ENCODE data around the gene NFKBIL1.
"Not testable (repeated sequence)": the region's sequence is repeated elsewhere in the genome, so short reads cannot be mapped to it uniquely, and the experiment has no call there.

The NFKBIL1 gene, protein sequence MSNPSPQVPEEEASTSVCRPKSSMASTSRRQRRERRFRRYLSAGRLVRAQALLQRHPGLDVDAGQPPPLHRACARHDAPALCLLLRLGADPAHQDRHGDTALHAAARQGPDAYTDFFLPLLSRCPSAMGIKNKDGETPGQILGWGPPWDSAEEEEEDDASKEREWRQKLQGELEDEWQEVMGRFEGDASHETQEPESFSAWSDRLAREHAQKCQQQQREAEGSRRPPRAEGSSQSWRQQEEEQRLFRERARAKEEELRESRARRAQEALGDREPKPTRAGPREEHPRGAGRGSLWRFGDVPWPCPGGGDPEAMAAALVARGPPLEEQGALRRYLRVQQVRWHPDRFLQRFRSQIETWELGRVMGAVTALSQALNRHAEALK

DNA sequence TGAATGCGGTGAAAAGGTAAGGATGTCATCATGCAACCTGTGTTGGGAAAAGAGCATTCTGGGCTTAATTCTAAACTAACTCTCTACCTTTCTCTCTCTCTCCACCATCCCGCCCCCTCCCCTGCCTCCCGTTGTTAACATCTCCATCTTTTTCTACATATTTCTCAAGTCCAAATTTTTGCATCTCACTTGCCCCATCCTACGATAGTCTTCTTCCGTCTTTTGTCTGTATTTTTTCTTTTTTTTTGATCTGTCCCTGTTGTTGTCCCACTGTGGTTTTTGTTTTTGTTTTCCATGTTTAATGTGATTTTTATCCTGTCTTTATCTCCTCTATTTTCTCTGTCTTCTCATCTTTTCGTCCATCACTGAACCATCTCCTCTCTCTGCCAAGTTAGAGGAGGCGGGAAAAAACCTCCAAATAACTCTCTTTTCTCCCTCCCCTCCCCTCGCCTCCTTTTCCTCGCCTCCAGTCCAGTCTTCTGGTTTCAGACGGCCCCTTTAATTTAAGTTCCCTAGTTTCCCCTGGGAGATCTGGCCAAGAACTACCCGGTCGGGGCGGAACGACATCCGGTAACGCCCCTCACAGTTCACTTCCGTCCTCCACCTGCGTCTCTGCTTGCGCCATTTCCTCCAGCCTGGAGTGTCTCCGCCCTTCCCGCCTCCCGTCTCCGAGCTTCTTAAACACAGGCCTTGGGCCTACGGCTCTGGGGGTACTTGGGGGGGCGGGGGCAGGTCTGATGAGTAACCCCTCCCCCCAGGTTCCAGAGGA is at the start of gene NFKBIL1:
Gene NFKBIL1, plus strand, starts transcription at position 651 of the 769 bp plus-strand sequence. Its CDS starts 87 bp downstream, at position 738.
- peak; percentile 96 for DNase-seq

DNA sequence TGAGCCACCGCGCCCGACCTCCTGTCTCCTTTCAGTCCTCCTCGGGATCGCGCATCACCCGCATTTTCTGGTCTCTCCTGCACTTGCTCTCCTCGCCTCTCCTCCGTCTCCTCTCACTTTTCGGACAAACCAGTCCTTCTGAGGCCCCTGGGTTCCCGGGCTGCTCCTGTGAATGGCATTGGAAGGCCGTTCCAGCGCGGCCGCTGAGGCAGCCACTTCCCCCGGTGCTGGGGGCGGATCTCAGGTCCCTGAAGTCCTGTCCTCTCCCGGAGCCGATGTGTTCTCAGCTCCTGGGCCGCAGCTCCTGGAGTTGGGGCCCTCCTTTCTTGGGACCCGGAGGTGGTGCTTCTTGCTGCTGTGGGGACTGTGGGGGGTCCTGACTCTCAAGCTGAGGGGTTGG is 48.7 kb upstream of the NFKBIL1 start:
- DNase-seq, result no peak

GRCh38 chr6:31499648-31500047 is 47.8 kb upstream of the NFKBIL1 start:
- not testable (repeated sequence) for DNase-seq

- DNase-seq, result no peak
Observed at GRCh38 chr6:31502586-31502985, 44.8 kb upstream of the NFKBIL1 start.

GRCh38 chr6:31509036-31509435 is 38.4 kb upstream of the NFKBIL1 start:
- DNase-seq, result not testable (repeated sequence)

- no peak for DNase-seq
Observed at GRCh38 chr6:31510007-31510406, 37.4 kb upstream of the NFKBIL1 start.

- DNase-seq, result no peak
Observed at GRCh38 chr6:31513456-31514165, 33.8 kb upstream of the NFKBIL1 start.

DNA sequence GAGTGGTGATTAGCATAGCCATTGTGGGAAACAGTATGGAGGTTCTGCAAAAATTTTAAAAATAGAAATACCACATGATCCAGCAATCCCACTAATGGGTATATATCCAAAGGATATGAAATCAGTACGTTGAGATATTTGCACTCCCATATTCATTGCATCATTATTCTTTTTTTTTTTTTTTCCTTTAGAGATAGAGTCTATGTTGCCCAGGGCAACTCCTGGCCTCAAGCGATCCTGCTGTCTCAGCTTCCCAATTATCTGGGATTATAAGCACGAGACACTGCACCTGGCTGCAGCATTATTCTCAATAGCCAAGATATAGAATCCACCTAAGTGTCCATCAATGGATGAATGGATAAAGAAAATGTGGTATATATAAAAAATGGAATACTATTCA is 25.6 kb upstream of the NFKBIL1 start:
- DNase-seq, result peak; percentile 10

DNA sequence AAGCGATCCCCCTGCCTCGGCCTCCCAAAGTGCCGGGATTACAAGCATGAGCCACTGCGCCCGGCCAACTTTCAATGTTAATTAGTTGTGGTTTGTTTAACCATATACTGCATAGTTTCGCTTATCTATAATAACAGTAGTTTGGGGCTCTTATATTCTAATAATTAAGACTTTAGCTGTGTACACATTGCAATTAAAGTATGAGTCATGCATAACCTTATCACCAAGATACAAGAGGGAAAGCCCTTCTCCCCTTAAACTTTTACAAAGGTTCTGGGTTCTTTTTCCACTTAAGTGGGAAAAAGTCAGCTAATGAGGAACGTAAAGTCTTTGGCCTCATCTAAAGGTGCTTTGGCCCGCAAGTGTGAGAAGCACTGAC is 21.9 kb upstream of the NFKBIL1 start:
- no peak for DNase-seq

GRCh38 chr6:31525932-31526591 is 21.3 kb upstream of the NFKBIL1 start:
- no peak for DNase-seq

- DNase-seq, result no peak
Observed at GRCh38 chr6:31528307-31528777, 19.1 kb upstream of the NFKBIL1 start.

DNA sequence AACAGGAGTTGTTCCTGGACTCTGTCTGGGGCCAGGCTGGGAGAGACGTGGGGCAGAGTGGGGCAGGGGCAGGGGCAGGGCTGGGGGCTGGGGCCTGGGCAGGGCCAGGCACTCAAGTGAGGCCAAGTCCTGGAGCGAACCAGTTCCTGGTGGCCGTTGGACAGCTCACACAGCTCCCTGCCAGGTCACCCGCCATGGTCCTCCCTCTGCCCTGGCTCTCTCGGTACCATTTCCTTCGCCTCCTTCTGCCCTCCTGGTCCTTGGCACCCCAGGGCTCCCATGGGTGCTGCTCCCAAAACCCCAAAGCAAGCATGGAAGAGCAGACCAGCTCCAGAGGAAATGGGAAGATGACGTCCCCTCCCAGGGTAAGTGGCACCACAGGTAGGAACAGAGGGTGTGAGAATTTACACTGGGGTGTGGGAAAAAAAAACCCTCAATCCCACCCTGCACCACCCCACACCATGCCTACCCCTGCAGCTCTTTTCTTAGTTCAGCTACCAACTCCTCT is 18.5 kb upstream of the NFKBIL1 start, which contains the start of gene MCCD1:
Gene MCCD1, plus strand, starts transcription at position 142 of the 508 bp plus-strand sequence. Its CDS starts 53 bp downstream, at position 195.
- DNase-seq, result no peak

GRCh38 chr6:31529329-31530150 is 17.9 kb upstream of the NFKBIL1 start:
- DNase-seq, result no peak

DNA sequence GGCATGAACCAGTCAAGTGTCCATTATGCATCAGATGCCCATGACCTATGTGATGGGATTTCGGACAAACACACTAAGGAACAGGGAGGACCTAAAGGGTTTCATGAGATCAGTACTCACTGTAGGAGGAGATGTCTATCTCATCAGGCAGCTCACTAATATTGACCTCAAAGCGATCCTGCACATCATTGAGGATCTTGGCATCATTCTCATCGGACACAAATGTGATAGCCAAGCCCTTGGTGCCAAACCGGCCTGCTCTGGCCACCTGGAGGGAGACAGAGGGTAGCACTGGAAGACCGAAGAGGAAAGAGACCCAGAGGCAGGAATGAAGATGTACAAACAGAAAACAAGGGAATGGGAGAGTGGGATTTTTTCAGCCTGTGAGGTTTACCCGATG is 16.7 kb upstream of the NFKBIL1 start:
- DNase-seq, result no peak

GRCh38 chr6:31531162-31531561 is 16.2 kb upstream of the NFKBIL1 start:
- no peak for DNase-seq

GRCh38 chr6:31531771-31532643 is 15.4 kb upstream of the NFKBIL1 start:
- no peak for DNase-seq

- DNase-seq, result no peak
Observed at GRCh38 chr6:31532644-31533454, 14.6 kb upstream of the NFKBIL1 start.

DNA sequence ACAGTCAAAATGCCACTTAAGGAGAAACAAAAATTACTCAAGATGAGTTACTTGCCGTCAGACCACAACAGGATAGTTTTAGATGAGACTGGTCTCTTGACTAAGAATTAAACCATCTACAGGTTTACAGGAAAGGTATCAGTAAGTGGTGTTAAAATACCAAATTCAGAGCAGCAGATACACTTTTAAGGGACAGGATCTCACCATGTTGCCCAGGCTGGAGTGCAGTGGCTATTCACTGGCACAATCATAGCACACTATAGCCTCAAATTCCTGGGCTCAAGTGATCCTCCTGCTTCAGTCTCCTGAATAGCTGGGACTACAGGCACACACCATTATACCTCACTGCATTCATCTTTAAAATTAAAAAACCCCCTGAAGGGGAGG is 14.0 kb upstream of the NFKBIL1 start:
- no peak for DNase-seq

- no peak for DNase-seq
Observed at GRCh38 chr6:31534011-31534410, 13.4 kb upstream of the NFKBIL1 start.
